ENCODE data around the gene PAK1.

- TF ChIP-seq, protein P1, sequence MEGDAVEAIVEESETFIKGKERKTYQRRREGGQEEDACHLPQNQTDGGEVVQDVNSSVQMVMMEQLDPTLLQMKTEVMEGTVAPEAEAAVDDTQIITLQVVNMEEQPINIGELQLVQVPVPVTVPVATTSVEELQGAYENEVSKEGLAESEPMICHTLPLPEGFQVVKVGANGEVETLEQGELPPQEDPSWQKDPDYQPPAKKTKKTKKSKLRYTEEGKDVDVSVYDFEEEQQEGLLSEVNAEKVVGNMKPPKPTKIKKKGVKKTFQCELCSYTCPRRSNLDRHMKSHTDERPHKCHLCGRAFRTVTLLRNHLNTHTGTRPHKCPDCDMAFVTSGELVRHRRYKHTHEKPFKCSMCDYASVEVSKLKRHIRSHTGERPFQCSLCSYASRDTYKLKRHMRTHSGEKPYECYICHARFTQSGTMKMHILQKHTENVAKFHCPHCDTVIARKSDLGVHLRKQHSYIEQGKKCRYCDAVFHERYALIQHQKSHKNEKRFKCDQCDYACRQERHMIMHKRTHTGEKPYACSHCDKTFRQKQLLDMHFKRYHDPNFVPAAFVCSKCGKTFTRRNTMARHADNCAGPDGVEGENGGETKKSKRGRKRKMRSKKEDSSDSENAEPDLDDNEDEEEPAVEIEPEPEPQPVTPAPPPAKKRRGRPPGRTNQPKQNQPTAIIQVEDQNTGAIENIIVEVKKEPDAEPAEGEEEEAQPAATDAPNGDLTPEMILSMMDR (IDR thresholded peaks at IDR 0.05) = no peak
- no peak for TF ChIP-seq POLR2A (IDR thresholded peaks at IDR 0.05)
- TF ChIP-seq POLR2AphosphoS5 (IDR thresholded peaks at IDR 0.05) = no peak
Measured at GRCh38 chr11:77311701-77312100, 162.2 kb downstream of the PAK1 start.
